Lung microvascular endothelial cell (primary cell): Measurements from ENCODE around the gene MAP7D1. TPM values are rescaled to one million over a fixed set of nuclear protein-coding genes. Genes with fewer than 3 reads are reported as not detected.
"Not testable (repeated sequence)": the region's sequence is repeated elsewhere in the genome, so short reads cannot be mapped to it uniquely, and the experiment has no call there.

Experiments used
- DNase-seq, 2 donors: peaks; one replicate each; pipeline versions ENCODE4 v3.0.0 to v3.0.0-alpha.2; 2010; ENCODE audit warnings: low read depth in 2 of 2
- total RNA-seq: library from RNA; depleted of rRNA; stranded (reverse); fragments of >200 nt; gene quantifications from 2 replicates; pipeline ENCODE4 v1.2.1, GENCODE V29; 2014

Gene MAP7D1
- total RNA-seq, 1 donor from 2014 or later = 42.7 TPM

- no peak for DNase-seq
These were observed 4.7 kb upstream of the MAP7D1 start for GRCh38 chr1:36151134-36151844.

DNA sequence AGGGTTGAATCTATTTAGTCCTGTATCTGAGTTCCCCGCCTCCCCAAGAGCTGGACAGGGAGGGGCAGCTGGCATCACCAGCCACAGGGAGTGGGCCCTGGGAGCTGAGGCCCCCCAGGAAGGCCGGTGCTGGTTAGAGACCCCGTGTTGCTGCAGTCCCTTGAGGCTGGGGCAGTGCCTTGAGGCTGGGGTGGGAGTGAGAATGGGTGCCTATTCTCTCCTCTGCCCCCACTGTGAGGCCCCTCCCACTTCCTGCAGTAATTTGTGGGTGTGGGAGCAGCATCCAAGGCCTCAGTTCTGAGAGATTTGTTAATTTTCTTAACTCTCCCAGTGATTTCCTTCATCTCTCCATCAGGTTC is 4.1 kb upstream of the MAP7D1 start:
- peak in 1 of 2 donors; percentile 37 for DNase-seq

GRCh38 chr1:36153476-36153875 is 2.5 kb upstream of the MAP7D1 start:
- no peak for DNase-seq

DNA sequence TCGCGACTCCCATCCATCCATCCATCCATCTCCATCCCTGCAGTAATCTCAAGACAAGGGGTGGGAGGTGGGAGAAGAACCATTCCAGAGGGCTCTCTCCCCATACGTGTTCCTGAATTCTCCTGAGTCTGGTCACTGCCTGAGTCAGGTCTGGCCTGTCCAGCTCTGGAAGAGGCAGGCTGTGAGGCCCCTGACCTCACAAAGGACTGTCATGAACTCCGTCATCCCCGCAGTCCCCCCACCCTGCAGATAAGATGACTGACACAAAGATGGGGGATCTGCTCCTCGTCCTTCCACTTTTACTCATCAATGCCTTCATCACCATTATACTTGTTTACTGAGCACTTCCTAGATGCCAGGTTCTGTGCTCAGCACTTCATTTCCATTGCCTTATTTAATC is 1.6 kb upstream of the MAP7D1 start:
- DNase-seq = no peak

DNA sequence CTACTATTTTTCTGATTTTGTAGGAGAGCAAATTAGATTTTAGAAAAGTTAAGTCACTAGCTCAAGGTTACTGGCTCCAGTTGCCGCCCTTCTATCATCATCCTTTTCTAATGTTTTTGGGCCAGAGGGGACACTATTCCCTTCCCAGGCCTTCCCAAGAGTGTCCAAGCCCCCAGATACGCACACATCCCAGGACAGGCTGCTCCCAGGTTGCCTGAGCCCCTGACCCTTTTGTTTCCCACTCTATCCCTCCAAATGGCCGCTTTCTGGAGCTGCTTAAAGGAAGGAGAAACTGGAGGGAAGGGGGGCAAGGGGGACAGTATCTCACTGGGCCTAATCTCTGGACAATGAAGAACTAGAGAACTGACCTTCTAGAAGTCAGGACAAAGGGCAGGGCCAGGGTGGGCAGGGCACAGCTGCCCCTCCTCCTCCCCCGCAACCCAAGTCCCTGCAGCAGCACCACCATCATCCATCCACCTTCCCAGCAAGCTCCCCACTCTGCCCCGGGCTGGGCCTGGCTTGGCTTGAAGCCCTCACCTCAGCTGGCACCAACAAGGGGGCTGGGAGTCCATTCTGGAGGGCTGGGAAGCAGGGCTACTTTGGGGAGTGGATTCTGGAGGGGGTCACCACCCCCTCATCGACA is 1.1 kb upstream of the MAP7D1 start:
- DNase-seq = peak in 1 of 2 donors; percentile 25

GRCh38 chr1:36156329-36157114 is 562 bp downstream of the MAP7D1 start:
- DNase-seq = peak; percentile 67 to 74

DNA sequence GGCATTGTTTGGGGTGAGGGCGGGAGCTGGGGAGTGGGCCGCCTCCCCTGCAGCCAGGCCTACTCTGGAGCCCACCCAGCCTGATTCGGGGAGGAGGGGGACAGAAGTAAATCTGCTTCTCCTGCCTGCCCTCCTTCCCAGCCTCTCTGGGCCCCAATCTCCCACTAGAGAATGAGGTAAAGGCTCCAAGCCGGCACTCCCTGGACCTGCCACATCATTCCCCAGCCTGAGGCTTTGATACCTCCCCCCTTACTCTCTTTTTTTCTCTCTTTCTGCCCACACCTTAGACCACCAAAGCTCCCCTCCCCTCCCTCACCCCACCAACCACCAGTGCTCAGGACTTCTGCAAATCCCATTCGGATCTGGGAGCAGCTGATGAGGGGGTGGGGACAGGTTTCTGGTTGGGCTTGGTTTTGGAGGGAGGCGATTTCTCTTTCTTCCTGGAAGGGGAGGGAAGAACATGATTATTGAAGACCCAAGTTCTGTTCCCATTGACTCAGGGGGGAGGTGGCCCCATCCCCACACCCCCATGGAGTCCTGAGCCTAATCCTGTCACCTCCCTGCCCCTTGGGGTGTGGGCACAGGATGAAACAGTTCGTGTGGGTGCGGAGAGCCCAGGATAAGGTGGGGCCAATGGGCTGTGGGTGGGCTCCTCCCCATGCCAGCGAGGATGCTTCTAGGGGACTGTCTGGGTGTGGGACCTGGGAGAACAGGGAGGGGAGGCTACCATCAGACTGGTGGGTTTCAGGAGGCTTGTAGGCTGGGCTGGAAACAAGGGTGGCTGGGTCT is 1.3 kb downstream of the MAP7D1 start:
- DNase-seq = peak; percentile 39 to 43

GRCh38 chr1:36157973-36158826 is 2.2 kb downstream of the MAP7D1 start:
- DNase-seq = no peak

DNA sequence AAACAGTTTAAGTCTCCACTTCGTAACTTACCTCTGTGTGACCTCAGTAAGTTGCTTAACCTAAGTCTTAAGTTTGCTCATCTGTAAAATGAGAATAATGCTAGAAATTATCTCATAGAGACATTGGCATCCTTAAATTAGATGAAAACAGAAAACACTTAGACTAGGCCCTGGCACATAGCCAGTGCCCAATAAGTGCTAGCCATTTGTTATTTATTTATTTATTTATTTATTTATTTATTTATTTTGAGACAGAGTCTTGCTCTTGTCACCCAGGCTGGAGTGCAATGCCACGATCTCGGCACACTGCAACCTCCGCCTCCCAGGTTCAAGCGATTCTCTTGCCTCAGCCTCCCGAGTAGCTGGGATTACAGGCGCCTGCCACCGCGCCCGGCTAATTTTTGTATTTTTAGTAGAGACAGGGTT is 2.9 kb downstream of the MAP7D1 start:
- DNase-seq = not testable (repeated sequence)

DNA sequence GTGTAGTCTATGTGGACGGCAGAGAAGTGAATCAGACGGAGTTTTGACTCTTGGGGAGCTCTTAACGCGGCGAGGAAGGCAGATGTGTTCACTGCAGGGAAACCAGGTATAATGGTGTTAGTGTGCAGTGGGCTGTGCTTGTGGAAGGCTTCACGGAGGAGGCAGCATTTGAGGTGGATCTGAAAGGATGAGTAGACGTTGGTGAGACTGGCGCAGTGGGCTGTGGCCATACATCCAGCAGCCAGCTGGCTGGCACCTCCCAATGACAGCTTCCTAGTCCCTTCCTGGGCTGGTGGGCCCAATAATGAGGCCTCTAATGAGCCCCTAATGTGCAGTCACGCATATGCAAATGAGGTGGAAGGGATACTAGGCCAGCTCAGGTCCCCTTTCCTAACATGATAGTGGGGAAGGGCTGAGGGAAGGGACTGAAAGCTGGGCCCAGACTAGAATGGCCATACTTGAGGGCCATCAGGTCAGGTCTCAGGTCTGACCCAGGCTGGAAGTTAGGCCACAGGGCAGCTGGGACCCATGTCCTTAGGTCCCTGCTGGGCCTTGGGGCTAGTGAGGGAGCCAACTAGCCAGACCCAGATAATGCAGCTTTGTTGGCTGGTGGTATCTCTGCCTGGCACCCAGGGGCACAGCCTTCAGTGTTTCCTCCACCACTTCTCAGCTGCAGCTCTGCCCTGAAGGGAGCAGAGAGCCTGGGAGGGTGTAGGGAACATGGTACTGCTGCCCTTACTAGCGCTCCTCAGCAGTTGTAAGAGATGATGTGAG is 3.8 kb downstream of the MAP7D1 start:
- DNase-seq = no peak

DNA sequence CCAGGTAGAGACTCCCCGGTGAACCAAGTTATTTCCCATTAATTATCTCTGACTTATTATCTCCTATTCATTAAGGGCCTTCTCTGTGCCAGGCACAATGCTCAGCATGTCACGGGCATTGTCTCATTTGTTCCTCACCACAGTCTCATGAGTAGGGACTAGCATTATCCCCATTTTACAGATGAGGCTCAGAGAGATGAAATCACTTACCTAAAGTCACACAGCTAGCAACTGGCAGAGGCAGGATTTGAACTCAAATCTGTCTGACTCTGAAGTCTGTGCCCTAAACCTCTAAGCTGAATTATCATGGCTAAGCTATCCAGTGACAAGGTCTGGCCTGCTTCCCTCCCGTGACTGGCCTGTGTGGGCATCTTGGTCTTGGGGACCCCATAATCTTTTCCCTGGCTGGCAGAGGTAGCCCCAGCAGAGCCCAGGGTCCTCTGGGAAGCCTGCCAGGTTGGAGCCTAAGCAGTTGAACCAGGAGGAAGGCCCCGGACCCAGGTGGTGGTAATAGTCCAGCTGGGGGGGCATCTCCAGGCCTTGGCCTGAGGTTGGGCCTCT is 4.5 kb downstream of the MAP7D1 start:
- DNase-seq = no peak

GRCh38 chr1:36160949-36161485 is 5.1 kb downstream of the MAP7D1 start:
- DNase-seq = peak; percentile 70 to 84

GRCh38 chr1:36161641-36162531 is 5.9 kb downstream of the MAP7D1 start:
- peak; percentile 27 to 73 for DNase-seq

DNA sequence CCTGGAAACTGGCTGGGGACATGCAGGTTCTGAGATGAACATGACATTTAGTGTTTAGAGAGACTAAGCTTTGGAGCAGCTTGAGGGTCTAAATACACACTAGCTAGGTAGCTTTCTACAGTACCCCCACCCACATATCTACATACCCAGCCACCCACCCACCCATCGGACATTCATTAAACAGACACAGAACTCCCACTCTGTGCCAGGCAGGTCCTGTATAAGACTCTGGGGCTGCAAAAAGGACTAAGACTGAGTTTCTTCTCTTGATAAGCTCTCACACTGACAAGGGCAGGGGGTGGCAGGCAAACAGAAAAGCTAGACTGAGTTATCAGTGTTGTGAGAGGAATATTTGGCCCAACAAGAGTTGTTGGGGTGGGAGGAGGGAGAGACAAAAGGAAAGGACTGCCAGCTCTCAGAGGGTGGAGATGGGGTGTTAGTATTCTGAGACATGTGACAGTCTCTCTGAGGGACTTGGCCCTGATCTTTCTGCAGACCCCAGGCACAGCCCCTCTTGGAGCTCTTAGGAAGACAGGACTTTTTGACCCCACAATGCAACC is 6.8 kb downstream of the MAP7D1 start:
- DNase-seq = no peak

DNA sequence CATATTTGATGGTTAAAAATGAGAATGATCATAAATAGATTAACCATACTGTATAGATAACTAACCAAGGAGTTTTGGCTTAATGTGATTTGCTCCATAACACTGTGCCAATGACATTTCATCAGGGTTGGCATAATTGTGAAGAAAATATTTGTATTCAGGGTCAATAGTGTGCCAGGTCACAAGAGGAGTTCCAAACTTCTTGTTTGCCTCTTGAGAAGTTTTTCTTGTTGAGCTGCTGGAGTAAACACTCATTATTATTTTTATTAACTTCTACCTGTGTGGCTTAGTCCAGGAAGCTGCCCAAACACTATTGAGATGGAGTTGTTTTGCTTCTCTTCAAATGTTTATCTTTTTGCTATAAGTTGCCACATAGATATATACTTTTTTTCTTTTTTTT is 7.5 kb downstream of the MAP7D1 start:
- no peak for DNase-seq

DNA sequence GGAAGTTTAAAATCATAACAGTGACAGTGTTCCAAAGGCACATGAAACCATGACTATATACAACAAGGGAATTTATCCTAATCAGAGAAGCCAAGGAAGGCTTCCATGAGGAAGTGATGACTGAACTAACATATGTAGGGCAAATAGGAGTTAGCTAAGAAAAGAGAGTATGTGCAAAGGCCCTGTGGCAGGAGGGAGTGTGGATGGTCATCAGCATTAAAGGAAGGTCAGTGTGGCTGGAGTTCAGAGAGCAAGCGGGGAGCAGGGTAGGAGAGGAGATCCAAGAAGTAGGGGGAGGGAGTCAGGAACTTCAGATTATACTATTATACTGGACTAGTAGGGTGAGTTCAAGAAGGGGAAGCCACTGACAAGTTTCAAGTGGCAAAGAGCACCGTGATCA is 8.4 kb downstream of the MAP7D1 start:
- no peak for DNase-seq

- no peak for DNase-seq
These were observed 9.2 kb downstream of the MAP7D1 start for GRCh38 chr1:36165145-36165544.

DNA sequence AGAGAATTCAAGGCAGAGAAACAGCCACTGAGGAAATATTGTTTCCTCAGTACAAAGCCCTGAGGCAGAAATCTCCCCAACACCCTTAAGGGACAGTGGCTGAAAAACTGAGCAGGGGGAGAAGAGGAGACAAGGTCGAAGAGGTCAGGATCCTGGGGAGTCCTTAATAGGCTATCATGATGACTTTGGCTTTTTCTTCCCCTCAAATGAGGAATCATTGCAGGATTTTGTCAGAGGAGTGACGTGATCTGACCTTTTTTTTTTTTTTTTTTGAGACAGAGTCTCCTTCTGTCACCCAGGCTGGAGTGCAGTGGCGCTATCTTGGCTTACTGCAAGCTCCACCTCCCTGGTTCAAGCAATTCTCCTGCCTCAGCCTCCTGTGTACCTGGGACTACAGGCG is 10.2 kb downstream of the MAP7D1 start:
- no peak for DNase-seq
